ENCODE measurements around the gene NOC2L. TPM values are rescaled to one million over a fixed set of nuclear protein-coding genes. Genes with fewer than 3 reads are reported as not detected.

NOC2L gene
- total RNA-seq, 1 donor from 2014 or later, result 106 TPM

Other genes starting within 250 kb of the NOC2L start
- 0.14 TPM in 1 of 2 replicates, not detected in the other for gene SAMD11, start 35.3 kb downstream of the NOC2L start, total RNA-seq
- gene KLHL17, start 1.3 kb upstream of the NOC2L start, total RNA-seq, result 41.5 and 43.9 TPM in 2 replicates
- gene PLEKHN1, start 7.2 kb upstream of the NOC2L start, total RNA-seq, result not detected in 2 replicates
- 0.11 TPM in 1 of 2 replicates, not detected in the other for gene PERM1, start 22.8 kb upstream of the NOC2L start, total RNA-seq
- gene HES4, start 40.8 kb upstream of the NOC2L start, total RNA-seq, result 35.7 and 38.0 TPM in 2 replicates
- 17.4 and 22.3 TPM in 2 replicates for gene ISG15, start 54.2 kb upstream of the NOC2L start, total RNA-seq
- gene AGRN, start 60.9 kb upstream of the NOC2L start, total RNA-seq, result 192 and 203 TPM in 2 replicates
- gene RNF223, start 115.0 kb upstream of the NOC2L start, total RNA-seq, result not detected in 2 replicates
- 26.1 and 26.2 TPM in 2 replicates for gene C1orf159, start 156.8 kb upstream of the NOC2L start, total RNA-seq
- not detected in 2 replicates for gene TTLL10, start 214.6 kb upstream of the NOC2L start, total RNA-seq
- gene TNFRSF18, start 247.3 kb upstream of the NOC2L start, total RNA-seq, result not detected in 2 replicates

Measured in neural crest cell (in vitro differentiated cells).